ENCODE results near the gene DAPL1.

The DAPL1 gene, protein sequence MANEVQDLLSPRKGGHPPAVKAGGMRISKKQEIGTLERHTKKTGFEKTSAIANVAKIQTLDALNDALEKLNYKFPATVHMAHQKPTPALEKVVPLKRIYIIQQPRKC

DNA sequence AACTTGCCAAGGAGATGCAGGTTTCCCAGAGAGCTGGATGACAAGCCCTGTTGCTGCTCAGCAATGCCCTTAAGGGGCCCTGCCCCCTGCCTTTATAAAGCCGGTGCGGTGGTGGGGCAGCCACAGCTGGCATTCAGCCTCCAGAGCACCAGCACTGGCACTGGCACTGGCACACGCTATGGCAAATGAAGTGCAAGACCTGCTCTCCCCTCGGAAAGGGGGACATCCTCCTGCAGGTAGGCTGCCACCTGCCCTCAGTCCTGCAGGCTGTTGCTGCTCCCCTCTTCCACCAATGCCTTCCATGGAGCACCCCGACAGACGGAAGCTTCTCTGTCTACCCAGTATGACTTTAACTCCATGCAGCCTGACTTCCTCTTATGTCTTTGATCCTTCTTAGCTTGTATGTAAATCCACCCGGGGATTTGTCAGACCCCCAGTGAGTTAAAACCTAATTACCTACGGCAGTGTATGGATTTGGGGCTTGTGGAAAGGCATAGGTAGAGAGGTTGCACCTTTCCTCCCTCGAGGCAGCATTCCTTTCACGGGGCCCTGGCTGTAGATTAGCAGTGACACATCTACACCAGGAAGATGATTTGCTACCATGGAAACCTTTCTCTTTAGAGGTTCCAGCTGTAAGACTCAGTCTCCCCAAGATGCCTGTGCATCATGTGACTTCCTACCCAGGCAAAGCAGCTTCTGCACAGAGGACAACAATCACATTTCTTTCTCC lies at the start of gene DAPL1:
TSS of gene DAPL1 (plus strand) at position 123 of the 730 bp plus-strand sequence. CDS start at position 179, 56 bp downstream.
- CTCF ChIA-PET, result no interaction called here
- no peak for TF ChIP-seq SUZ12 (IDR thresholded peaks at IDR 0.05)
- no peak for TF ChIP-seq TARDBP (IDR thresholded peaks at IDR 0.05)
- TF ChIP-seq FOXM1 (IDR thresholded peaks at IDR 0.05; ENCODE audit: borderline replicate concordance), result no peak
- no peak for TF ChIP-seq HDGF (IDR thresholded peaks at IDR 0.05; ENCODE audit: borderline replicate concordance)
- TF ChIP-seq, protein P1, sequence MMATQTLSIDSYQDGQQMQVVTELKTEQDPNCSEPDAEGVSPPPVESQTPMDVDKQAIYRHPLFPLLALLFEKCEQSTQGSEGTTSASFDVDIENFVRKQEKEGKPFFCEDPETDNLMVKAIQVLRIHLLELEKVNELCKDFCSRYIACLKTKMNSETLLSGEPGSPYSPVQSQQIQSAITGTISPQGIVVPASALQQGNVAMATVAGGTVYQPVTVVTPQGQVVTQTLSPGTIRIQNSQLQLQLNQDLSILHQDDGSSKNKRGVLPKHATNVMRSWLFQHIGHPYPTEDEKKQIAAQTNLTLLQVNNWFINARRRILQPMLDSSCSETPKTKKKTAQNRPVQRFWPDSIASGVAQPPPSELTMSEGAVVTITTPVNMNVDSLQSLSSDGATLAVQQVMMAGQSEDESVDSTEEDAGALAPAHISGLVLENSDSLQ (IDR thresholded peaks at IDR 0.05), result no peak
- no peak for TF ChIP-seq BHLHE40 (IDR thresholded peaks at IDR 0.05; ENCODE audit: borderline replicate concordance)
- TF ChIP-seq LEF1 (IDR thresholded peaks at IDR 0.05; ENCODE audit: borderline replicate concordance), result no peak
- TF ChIP-seq SP1 (IDR thresholded peaks at IDR 0.05), result no peak
- TF ChIP-seq NFRKB (IDR thresholded peaks at IDR 0.05), result no peak
- POLR2A ChIA-PET, result no interaction called here
- DNase-seq (ENCODE audit: extremely low spot score), result peak; percentile 15

DNA sequence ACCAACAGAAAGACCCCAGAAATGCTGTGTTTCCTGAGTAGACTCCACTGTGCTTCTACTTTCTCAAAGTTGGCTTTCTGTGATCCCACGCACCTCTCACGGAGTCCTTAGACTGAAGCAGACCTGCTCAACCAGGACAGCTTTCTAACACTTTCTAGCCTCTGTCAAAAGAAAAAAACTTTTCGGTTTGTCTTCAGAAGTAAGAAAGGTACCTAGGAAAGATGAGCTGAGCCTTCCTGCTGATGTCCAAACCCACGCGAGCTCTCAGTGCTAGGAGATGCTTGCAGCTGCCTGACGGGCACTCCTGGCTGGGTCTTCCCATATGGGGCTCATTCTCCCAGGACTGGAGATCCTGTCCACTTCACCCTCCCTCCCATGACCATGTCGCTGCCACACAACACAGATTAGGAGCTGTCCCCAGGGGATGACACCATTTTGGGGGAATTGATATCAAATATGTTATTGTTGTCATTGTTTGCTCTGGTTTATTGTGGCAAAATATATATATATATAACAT lies 49.2 kb upstream of the DAPL1 start:
- POLR2A ChIA-PET, result no interaction called here
- CTCF ChIA-PET, result interaction anchor here (0.6 to 2.3 kb wide), 13 partner anchors 9 to 722 kb away, joined by 3 to 16 read pairs (median 5); no protein-coding TSS in a partner anchor
- TF ChIP-seq LEF1 (IDR thresholded peaks at IDR 0.05; ENCODE audit: borderline replicate concordance) (no peak), FOXA1 (IDR thresholded peaks at IDR 0.05) (no peak), L3MBTL2 (conservative IDR thresholded peaks at IDR 0.05) (no peak), ARNT (IDR thresholded peaks at IDR 0.05) (no peak), FOXK2 (IDR thresholded peaks at IDR 0.05) (no peak), ZNF384 (IDR thresholded peaks at IDR 0.05) (no peak), FOXM1 (IDR thresholded peaks at IDR 0.05; ENCODE audit: borderline replicate concordance) (no peak), SUZ12 (IDR thresholded peaks at IDR 0.05) (no peak), BHLHE40 (IDR thresholded peaks at IDR 0.05; ENCODE audit: borderline replicate concordance) (no peak), SP1 (IDR thresholded peaks at IDR 0.05) (no peak), NFRKB (IDR thresholded peaks at IDR 0.05) (no peak), CTBP1 (IDR thresholded peaks at IDR 0.05; ENCODE audit: borderline replicate concordance) (no peak), ELF4 (IDR thresholded peaks at IDR 0.05) (no peak), HDGF (IDR thresholded peaks at IDR 0.05; ENCODE audit: borderline replicate concordance) (no peak)
- no peak for DNase-seq (ENCODE audit: extremely low spot score)

DNA sequence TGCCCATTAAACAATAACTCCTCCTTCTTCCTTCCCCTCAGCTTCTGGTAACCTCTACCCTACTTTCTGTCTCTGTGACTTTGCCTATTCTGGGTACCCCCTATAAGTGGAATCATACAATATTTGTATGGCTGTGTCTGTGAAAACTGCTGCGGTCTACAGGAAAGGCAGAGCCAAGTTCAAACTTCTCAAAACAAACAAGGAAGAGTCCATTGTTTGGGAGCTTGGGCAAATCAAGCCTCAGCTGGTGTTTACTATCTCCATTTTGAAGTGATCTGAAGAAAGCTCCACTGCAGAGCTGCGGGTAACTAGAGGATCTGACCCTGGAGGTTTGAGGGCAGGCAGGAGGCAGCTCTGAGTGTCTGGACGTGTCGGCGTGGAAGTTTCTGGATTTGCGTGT lies 48.6 kb upstream of the DAPL1 start:
- no peak for TF ChIP-seq L3MBTL2 (conservative IDR thresholded peaks at IDR 0.05)
- TF ChIP-seq ZNF384 (IDR thresholded peaks at IDR 0.05), result no peak
- TF ChIP-seq LEF1 (IDR thresholded peaks at IDR 0.05; ENCODE audit: borderline replicate concordance), result no peak
- no peak for TF ChIP-seq FOXK2 (IDR thresholded peaks at IDR 0.05)
- TF ChIP-seq ARNT (IDR thresholded peaks at IDR 0.05), result no peak
- POLR2A ChIA-PET, result no interaction called here
- CTCF ChIA-PET, result interaction anchor here (0.7 to 2.3 kb wide), 7 partner anchors 9 to 722 kb away, joined by 3 to 16 read pairs (median 6); no protein-coding TSS in a partner anchor
- no peak for DNase-seq (ENCODE audit: extremely low spot score)

DNA sequence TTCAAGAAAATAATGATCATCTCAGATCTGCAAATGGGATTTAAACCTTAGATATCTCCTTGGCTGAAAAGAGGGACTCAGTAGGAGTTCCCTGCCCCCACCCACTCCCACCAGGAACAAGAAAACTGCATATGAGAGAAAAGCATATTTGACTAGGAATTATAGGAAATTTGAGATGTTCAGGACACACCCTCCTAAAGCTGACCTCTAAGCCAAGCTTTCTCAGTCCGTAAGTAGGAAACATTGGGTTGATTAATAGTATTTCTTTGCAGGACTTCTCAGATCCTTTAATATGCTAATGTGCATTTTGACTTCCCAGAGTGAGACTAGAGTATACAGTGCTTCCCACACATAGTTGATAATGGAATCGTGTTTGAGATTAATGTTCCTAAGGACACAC lies 47.8 kb upstream of the DAPL1 start:
- ChIA-PET POLR2A (no interaction called here), CTCF (no interaction called here)
- DNase-seq (ENCODE audit: extremely low spot score), result no peak
- TF ChIP-seq BHLHE40 (IDR thresholded peaks at IDR 0.05; ENCODE audit: borderline replicate concordance) (no peak), FOXA1 (IDR thresholded peaks at IDR 0.05) (no peak), TARDBP (IDR thresholded peaks at IDR 0.05) (no peak), ZNF384 (IDR thresholded peaks at IDR 0.05) (no peak)

DNA sequence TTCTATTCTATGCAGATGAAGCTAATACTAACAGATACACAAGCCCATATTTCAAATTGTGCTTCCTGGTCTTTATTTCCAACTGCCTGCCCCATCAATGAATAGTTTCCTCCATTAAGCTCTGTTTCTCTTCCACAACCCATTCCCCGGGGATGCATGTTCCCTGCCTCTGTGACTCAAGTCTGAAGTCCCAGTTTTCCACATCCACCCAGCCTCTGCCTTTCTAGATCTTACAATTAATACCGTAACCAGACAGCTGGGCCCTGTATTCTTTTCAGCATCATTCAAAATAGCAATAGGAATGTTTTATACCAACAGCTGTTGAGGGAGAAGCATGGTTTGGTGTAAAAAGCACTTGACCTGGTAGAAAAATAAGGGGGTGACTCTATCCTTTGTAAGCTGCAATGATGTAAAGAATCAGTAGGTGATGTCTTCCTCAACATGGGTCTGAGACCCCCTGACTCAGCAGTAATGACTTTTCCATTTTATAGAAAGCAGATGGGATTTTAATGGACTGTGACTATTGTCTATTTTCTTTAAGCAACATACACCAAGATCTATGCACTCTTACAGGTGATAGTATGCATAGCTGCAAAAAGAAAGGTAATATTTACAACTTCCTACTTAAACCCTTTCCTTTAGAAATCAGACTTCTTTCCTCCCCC lies 46.1 kb upstream of the DAPL1 start:
- TF ChIP-seq L3MBTL2 (conservative IDR thresholded peaks at IDR 0.05) (no peak), ELF4 (IDR thresholded peaks at IDR 0.05) (no peak), NFRKB (IDR thresholded peaks at IDR 0.05) (no peak), FOXA1 (IDR thresholded peaks at IDR 0.05) (no peak), ARNT (IDR thresholded peaks at IDR 0.05) (no peak), BHLHE40 (IDR thresholded peaks at IDR 0.05; ENCODE audit: borderline replicate concordance) (no peak), SP1 (IDR thresholded peaks at IDR 0.05) (no peak), CTBP1 (IDR thresholded peaks at IDR 0.05; ENCODE audit: borderline replicate concordance) (no peak), FOXK2 (IDR thresholded peaks at IDR 0.05) (no peak), ZNF384 (IDR thresholded peaks at IDR 0.05) (no peak), LEF1 (IDR thresholded peaks at IDR 0.05; ENCODE audit: borderline replicate concordance) (no peak), HDGF (IDR thresholded peaks at IDR 0.05; ENCODE audit: borderline replicate concordance) (no peak), FOXM1 (IDR thresholded peaks at IDR 0.05; ENCODE audit: borderline replicate concordance) (no peak), SUZ12 (IDR thresholded peaks at IDR 0.05) (no peak), TARDBP (IDR thresholded peaks at IDR 0.05) (no peak)
- TF ChIP-seq, protein P1 (IDR thresholded peaks at IDR 0.05), result no peak
- ChIA-PET CTCF (interaction anchor here (0.5 kb wide), 1 partner anchor 290 kb away, joined by 4 read pairs; no protein-coding TSS in a partner anchor), POLR2A (no interaction called here)
- DNase-seq (ENCODE audit: extremely low spot score), result no peak

DNA sequence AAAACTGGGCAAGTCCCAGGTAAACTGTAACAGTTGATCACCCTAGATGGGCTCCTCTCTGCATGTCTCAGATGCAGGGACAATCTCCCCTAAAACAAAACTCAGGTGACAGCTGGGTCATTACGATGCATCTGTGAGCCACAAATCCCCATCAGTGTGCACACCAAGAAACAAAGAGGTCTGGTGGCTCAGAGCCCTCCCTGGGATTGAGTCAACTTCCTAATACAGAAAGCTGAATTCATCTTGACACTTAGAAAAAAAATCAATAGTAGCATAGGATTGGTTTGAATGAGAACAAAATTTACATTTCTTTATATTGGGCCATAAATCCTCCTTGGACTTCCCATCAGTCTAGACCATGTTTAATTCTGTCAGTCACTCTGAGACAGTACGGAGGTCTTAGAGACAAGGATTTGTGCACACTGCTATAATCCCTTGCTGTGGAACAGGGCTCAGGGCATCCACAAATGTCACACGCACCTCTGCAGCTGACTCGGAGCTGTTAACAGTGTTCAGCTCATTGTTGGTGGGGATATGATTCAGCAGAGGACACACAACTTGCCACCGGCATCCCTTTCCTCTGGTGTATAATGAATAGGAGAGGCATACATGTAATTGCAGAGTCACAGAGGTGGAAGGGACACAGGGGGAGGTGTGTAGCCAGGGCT lies 44.5 kb upstream of the DAPL1 start:
- ChIA-PET CTCF (interaction anchor here (0.7 kb wide), 1 partner anchor 716 kb away, joined by 3 read pairs; no protein-coding TSS in a partner anchor), POLR2A (no interaction called here)
- TF ChIP-seq SP1 (IDR thresholded peaks at IDR 0.05) (no peak), FOXA1 (IDR thresholded peaks at IDR 0.05) (no peak), FOXM1 (IDR thresholded peaks at IDR 0.05; ENCODE audit: borderline replicate concordance) (no peak), L3MBTL2 (conservative IDR thresholded peaks at IDR 0.05) (no peak), LEF1 (IDR thresholded peaks at IDR 0.05; ENCODE audit: borderline replicate concordance) (no peak), ZNF384 (IDR thresholded peaks at IDR 0.05) (no peak), BHLHE40 (IDR thresholded peaks at IDR 0.05; ENCODE audit: borderline replicate concordance) (no peak), SUZ12 (IDR thresholded peaks at IDR 0.05) (no peak), CTBP1 (IDR thresholded peaks at IDR 0.05; ENCODE audit: borderline replicate concordance) (no peak)
- DNase-seq (ENCODE audit: extremely low spot score), result no peak

Data from HEK293T (cell line).